A549 (cell line): Measurements from ENCODE around the gene ZFHX3. TPM values are rescaled to one million over a fixed set of nuclear protein-coding genes. Genes with fewer than 3 reads are reported as not detected.

ENCODE experiments used
- ATAC-seq, 2 experiments: fragments of 200-7000 bp in 1 of 2; fragments of >200 bp in 1 of 2; cut with Nextera tagmentation in 1 of 2; cut with Tn5 transposase in 1 of 2; 3 replicates each; pipeline versions ENCODE4 v1.8.0 to v1.9.1; 2018 to 2020; ENCODE audit warnings: mild to moderate bottlenecking in 1 of 2, moderate library complexity in 1 of 2
- CTCF ChIA-PET: fragments of 300-600 bp; sonication (Branson Sonifier 250); formaldehyde crosslinking; extraction: SDS; loops from one replicate; lab custom pipeline; 2021; ENCODE audit warnings: antibody characterized with exemption, inconsistent platforms; lab: Yijun Ruan, JAX
- POLR2A ChIA-PET: fragments of 350-600 bp; formaldehyde crosslinking; extraction: SDS; loops from one replicate; lab custom pipeline; 2021; ENCODE audit warnings: antibody characterized with exemption, inconsistent platforms; lab: Yijun Ruan, JAX
- DNase-seq, 2 experiments: peaks; one replicate each; pipeline versions ENCODE4 v3.0.0 to v3.0.0-alpha.2; 2011 to 2016; ENCODE audit warnings: low read depth in 1 of 2, low spot score in 1 of 2
- FAIRE-seq: peaks from 2 replicates; lab custom pipeline; 2011; peaks lifted over from hg19 to GRCh38; lab: Jason Lieb, UNC
- H3K27ac ChIP-seq, 2 experiments: fragments of >200 bp; sonication (Bioruptor Twin); formaldehyde crosslinking; 3 replicates each; pipeline ENCODE4 v1.5.1; 2016 to 2017
- H3K4me1 ChIP-seq: fragments of >200 bp; sonication (Bioruptor Twin); formaldehyde crosslinking; 3 replicates; pipeline ENCODE4 v1.6.1; 2016
- H3K4me2 ChIP-seq: fragments of >200 bp; sonication (Bioruptor Twin); formaldehyde crosslinking; 3 replicates; pipeline ENCODE4 v1.6.1; 2016
- H3K4me3 ChIP-seq: fragments of >200 bp; sonication (Bioruptor Twin); formaldehyde crosslinking; 3 replicates; pipeline ENCODE4 v1.5.1; 2016
- H3K9me3 ChIP-seq: fragments of >200 bp; sonication (Bioruptor Twin); formaldehyde crosslinking; 3 replicates; pipeline ENCODE4 v1.6.1; 2016
- BCL3 ChIP-seq: fragments of >200 bp; sonication (Bioruptor Twin); formaldehyde crosslinking; IDR thresholded peaks from 3 replicates; pipeline ENCODE4 v1.6.1; 2016
- CHD2 ChIP-seq: fragments of 150-350 bp; IDR thresholded peaks from 2 replicates; pipeline ENCODE4 v1.6.1; 2014; ENCODE audit warnings: low read length; ENCODE audit not compliant: partially characterized antibody
- CHD4 ChIP-seq: fragments of 200-600 bp; sonication (generic); IDR thresholded peaks from 2 replicates; pipeline ENCODE4 v1.6.1; 2016; ENCODE audit warnings: antibody characterized with exemption, mild to moderate bottlenecking, borderline replicate concordance
- CTCF ChIP-seq: fragments of >200 bp; sonication (Bioruptor Twin); formaldehyde crosslinking; IDR thresholded peaks from 3 replicates; pipeline ENCODE4 v1.5.1; 2016
- E2F6 ChIP-seq: IDR thresholded peaks from 2 replicates; pipeline ENCODE4 v1.6.1; 2012; ENCODE audit warnings: low read depth, borderline replicate concordance
- EHMT2 ChIP-seq: fragments of 200-600 bp; sonication (generic); IDR thresholded peaks from 2 replicates; pipeline ENCODE4 v1.6.1; 2016; ENCODE audit warnings: antibody characterized with exemption, low read depth, mild to moderate bottlenecking, moderate library complexity
- FOSB ChIP-seq: fragments of 250-450 bp; sonication (Bioruptor Pico); IDR thresholded peaks from 2 replicates; pipeline ENCODE4 v1.5.0; 2020; ENCODE audit warnings: mild to moderate bottlenecking, moderate library complexity
- FOXS1 ChIP-seq: fragments of 250-450 bp; sonication (Bioruptor Pico); IDR thresholded peaks from 2 replicates; pipeline ENCODE4 v1.5.0; 2020; ENCODE audit warnings: mild to moderate bottlenecking, moderate library complexity
- GATA3 ChIP-seq: IDR thresholded peaks from 2 replicates; pipeline ENCODE4 v1.6.1; 2012; ENCODE audit warnings: borderline replicate concordance
- HDAC2 ChIP-seq: fragments of 200-600 bp; sonication (generic); IDR thresholded peaks from 2 replicates; pipeline ENCODE4 v1.6.1; 2016
- JUN ChIP-seq, 2 experiments: fragments of >200 bp; sonication (Bioruptor Twin); formaldehyde crosslinking; IDR thresholded peaks; 2 replicates in 1 of 2; 3 replicates in 1 of 2; pipeline ENCODE4 v1.6.1; 2016 to 2017
- KDM1A ChIP-seq: fragments of 200-600 bp; sonication (generic); IDR thresholded peaks from 2 replicates; pipeline ENCODE4 v1.6.1; 2016; ENCODE audit warnings: low read depth, mild to moderate bottlenecking
- MYC ChIP-seq: IDR thresholded peaks from 2 replicates; pipeline ENCODE4 v1.6.1; 2012; ENCODE audit warnings: mild to moderate bottlenecking, inconsistent platforms, low read length, improper control_type of control experiment, borderline replicate concordance
- NFE2L2 ChIP-seq: fragments of 150-350 bp; conservative IDR thresholded peaks from 2 replicates; pipeline ENCODE4 v1.6.1; 2014; ENCODE audit warnings: low read length
- NPAS2 ChIP-seq: fragments of 250-450 bp; sonication (Bioruptor Pico); IDR thresholded peaks from 2 replicates; pipeline ENCODE4 v1.8.0; 2022; ENCODE audit warnings: mild to moderate bottlenecking, moderate library complexity, borderline replicate concordance
- NR3C1 ChIP-seq: fragments of >200 bp; sonication (Bioruptor Twin); formaldehyde crosslinking; IDR thresholded peaks from 3 replicates; pipeline ENCODE4 v1.6.1; 2017
- PBX3 ChIP-seq: IDR thresholded peaks from 2 replicates; pipeline ENCODE4 v1.6.1; 2012
- POLR2AphosphoS2 ChIP-seq: conservative IDR thresholded peaks from 2 replicates; pipeline ENCODE4 v1.6.1; 2012; ENCODE audit warnings: low read length, improper control_type of control experiment, inconsistent platforms
- RARB ChIP-seq: fragments of 250-450 bp; sonication (Bioruptor Pico); IDR thresholded peaks from 2 replicates; pipeline ENCODE4 v1.8.0; 2021; ENCODE audit warnings: mild to moderate bottlenecking, moderate library complexity
- SMC3 ChIP-seq: fragments of >200 bp; sonication (Bioruptor Twin); formaldehyde crosslinking; IDR thresholded peaks from 3 replicates; pipeline ENCODE4 v1.6.1; 2018; ENCODE audit warnings: inconsistent platforms
- SREBF2 ChIP-seq: fragments of 450-650 bp; IDR thresholded peaks from 2 replicates; pipeline ENCODE4 v1.6.1; 2014; ENCODE audit warnings: mild to moderate bottlenecking, moderate library complexity
- TFCP2L1 ChIP-seq: fragments of 250-450 bp; sonication (Bioruptor Pico); IDR thresholded peaks from 2 replicates; pipeline ENCODE4 v1.5.0; 2021; ENCODE audit warnings: mild to moderate bottlenecking
- WGBS: methylation state at CpG from one replicate; pipeline ENCODE4 v1.1.6; 2017; ENCODE audit errors: missing lambda C conversion rate; 5-methylcytosine and 5-hydroxymethylcytosine counted together
- polyA plus RNA-seq, 4 experiments: library from polyadenylated mRNA; depleted of rRNA in 3 of 4; stranded (reverse); fragments of >200 nt; fragmentation: RNase III in 1 of 4; extraction: RNeasy Plus Mini Kit Qiagen cat#74134 plus additional on column Dnase treatment in 1 of 4; gene quantifications; 2 replicates in 3 of 4; 3 replicates in 1 of 4; pipeline ENCODE4 v1.2.3, GENCODE V29; 2011 to 2017

The ZFHX3 gene
- polyA plus RNA-seq, 2 of the 4 experiments (the other 2 are of a cell fraction), result 3.9 to 6.5 TPM

- peaks cover 49% of the 10 kb centered on the region for H3K4me1 ChIP-seq
- no peak overlapping the region for H3K27ac ChIP-seq
- POLR2A ChIA-PET, result no interaction called here
- no peaks in the 10 kb centered on the region for H3K9me3 ChIP-seq
- H3K4me3 ChIP-seq, result no peak overlapping the region
- no peak overlapping the region for H3K4me2 ChIP-seq
- 92% methylated on average over 5 of the region's 5 CpGs for WGBS
- ATAC-seq, result no peak
- CTCF ChIA-PET, result interaction anchor here (1.0 kb wide), 1 partner anchor 35 kb away, joined by 3 read pairs; the partner anchor contains the start of gene ZFHX3
- DNase-seq, result no peak
- no peak for FAIRE-seq
- TF ChIP-seq SMC3, result no peak
- no peak for TF ChIP-seq NPAS2 (CRISPR knock-in tag)
- no peak for TF ChIP-seq BCL3
- TF ChIP-seq TFCP2L1 (CRISPR knock-in tag), result no peak
- TF ChIP-seq PBX3, result no peak
- TF ChIP-seq NFE2L2, result no peak
- no peak for TF ChIP-seq KDM1A
- no peak for TF ChIP-seq HDAC2
- no peak for TF ChIP-seq NR3C1
- no peak for TF ChIP-seq SREBF2
- TF ChIP-seq E2F6, result no peak
- no peak for TF ChIP-seq GATA3
- no peak for TF ChIP-seq FOSB
- TF ChIP-seq JUN (IDR thresholded peaks at IDR 0.05), result no peak
Measured at GRCh38 chr16:73012341-73012740, 35.6 kb downstream of the ZFHX3 start.

- no peaks in the 10 kb centered on the region for H3K9me3 ChIP-seq
- WGBS, result 68% methylated on average over 4 of the region's 4 CpGs
- H3K4me2 ChIP-seq, result no peak overlapping the region
- DNase-seq, result no peak
- TF ChIP-seq CTCF (0 out of 3 replicates have a peak, but pooled peaks have one; percentile 11), FOXS1 (CRISPR knock-in tag) (no peak), EHMT2 (no peak), CHD2 (no peak), RARB (CRISPR knock-in tag) (no peak), MYC (no peak), CHD4 (no peak), POLR2AphosphoS2 (no peak)
- TF ChIP-seq, all 56 proteins: peak for 1
- Histone ChIP-seq H3K4me1 (peaks cover 45% of the 10 kb centered on the region), H3K27ac (no peak overlapping the region), H3K4me3 (no peak overlapping the region)
- ATAC-seq (peak in 1 of 2 experiments; percentile 21; a peak in 1 of 6 replicates), FAIRE-seq (no peak)
- ChIA-PET POLR2A (no interaction called here), CTCF (interaction anchor here (0.7 to 1.0 kb wide), 2 partner anchors 36 to 60 kb away, joined by 3 read pairs; partner anchors contain the start of gene ZFHX3)
Measured at GRCh38 chr16:73011926-73012325, 36.0 kb downstream of the ZFHX3 start.
